GM18502 (cell line): ENCODE measurements around the gene USP6NL.
"Not testable (repeated sequence)": the region's sequence is repeated elsewhere in the genome, so short reads cannot be mapped to it uniquely, and the experiment has no call there.

ENCODE experiments used
- ATAC-seq: cut with Tn5 transposase; IDR thresholded peaks from one replicate; pipeline ENCODE4 v1.9.1; 2021; ENCODE audit warnings: mild to moderate bottlenecking; ENCODE audit not compliant: unreplicated experiment, poor library complexity

Gene USP6NL

DNA sequence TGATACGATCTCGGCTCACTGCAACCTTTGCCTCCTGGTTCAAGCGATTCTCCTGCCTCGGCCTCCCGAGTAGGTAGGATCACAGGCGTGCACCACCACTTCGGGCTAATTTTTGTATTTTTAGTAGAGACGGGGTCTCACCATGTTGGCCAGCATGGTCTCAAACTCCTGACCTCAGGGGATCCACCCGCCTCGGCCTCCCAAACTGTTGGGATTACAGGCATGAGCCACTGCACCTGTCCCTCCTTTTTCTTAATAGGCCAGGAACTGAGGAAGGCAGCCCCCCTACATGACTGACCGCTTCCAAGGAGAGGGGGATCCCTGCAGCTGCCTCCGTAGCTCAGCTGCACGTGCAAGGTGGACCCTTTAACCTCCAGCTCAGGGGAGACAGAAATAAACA, 175.0 kb downstream of the USP6NL start:
- not testable (repeated sequence) for ATAC-seq

DNA sequence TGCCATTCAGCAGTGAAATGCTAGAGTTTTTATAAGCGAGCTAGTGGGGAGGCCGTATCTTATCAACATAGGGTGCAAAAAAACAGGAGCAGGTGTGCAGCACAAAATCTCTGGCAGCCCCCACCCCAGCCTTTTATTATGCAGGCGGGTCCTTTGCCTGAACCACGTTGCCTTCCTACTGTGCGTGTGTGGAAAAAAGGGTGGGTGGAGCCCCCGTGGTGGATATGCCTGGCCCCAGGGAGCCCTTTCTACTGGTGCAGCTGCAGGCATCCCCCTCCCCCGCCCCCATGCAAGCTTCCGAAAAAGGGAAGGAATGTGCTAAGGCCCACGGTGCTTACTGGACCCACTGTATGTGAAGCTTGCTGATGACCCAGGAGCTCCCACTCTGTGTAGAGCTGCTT, 175.9 kb downstream of the USP6NL start:
- no peak for ATAC-seq

DNA sequence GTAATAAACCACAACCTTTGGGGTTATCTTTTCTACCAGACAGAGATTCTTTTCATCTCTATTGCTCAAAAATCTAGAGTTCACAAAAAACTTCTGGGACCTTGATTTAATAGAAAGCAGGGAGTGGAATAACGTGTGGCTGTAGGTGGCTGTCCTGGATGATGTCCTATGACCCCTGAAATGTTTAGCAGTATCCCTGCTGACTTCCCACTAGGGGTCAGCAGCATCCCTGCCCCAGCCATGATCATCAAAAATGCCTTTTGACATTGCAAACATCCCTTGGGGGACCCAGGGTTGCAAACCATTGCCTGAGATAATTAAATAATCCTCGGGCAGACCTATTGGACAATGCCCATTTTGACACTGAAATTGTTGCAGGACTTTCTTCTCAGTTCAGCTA, 177.1 kb downstream of the USP6NL start:
- ATAC-seq, result no peak

DNA sequence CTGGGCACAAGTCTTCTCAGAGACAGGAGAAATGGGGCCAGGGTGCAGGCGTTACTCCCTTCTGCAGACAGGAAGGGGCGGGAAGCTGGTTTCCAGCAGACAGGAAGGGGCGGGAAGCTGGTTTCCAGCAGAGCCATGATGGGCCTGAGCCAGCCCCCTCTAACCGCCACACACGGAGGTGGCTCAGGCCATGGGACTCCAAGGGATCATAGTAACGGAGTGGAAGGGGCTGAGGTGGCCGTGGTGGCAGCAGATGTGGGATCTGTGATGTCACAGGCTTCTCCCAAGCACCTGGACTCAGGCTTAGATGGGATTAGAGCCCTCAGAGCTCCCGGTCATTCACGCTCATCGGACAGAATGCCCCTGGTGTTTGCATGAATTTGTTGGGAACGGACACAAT, 177.8 kb downstream of the USP6NL start:
- no peak for ATAC-seq

DNA sequence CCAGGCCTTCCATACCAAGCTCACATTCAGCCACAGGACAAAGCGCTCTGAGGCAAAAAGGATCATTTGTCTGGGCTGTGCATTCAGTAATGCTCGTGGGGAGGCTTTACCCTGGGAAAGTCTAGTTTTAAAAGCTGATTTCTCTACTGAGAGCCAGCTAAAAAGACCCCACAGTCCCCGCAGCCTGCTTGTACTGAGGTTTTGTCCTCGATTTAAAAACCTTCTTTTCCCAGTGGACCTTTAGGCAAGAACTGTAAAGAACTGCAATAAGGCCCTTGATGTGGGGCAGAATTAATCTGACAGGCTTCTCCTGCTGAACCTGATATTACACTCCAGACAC, 180.3 kb downstream of the USP6NL start:
- ATAC-seq, result no peak

DNA sequence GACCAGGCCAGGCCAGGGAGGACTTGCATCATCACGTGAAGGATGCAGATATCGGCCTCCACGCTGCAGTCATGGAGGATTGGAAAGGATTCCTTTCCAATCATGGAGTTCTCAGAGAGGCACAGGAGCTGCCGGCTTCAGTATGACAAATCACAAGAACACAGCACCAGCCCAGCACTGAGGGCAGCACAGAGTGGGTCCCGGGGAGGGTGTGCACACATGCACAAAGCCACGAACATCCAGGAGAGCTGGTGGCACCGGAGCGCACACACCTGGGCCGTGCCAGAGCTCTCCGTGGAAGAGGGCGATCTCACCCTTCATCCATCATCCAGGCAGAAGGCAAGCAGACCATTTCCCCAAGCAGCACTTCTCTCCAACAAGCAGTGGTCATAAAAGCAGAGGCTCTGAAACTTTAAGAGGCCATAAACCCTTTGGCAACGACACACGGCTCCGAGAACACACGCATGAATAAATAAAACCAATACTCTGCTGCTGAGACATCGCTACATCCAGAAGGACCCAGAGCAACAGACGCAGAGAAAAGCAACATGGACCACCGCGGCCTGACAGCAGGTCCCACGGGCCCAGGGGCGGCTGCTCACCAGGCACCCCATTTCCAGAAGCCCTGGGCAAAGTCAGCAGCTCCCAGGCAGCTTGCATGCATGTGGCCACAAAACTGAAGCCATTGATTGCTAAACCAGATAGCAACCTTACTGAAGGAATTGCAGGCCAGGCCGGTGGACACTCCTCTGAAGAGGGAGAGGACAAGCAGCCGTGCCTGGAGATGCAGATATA, 180.8 kb downstream of the USP6NL start:
- ATAC-seq, result no peak

DNA sequence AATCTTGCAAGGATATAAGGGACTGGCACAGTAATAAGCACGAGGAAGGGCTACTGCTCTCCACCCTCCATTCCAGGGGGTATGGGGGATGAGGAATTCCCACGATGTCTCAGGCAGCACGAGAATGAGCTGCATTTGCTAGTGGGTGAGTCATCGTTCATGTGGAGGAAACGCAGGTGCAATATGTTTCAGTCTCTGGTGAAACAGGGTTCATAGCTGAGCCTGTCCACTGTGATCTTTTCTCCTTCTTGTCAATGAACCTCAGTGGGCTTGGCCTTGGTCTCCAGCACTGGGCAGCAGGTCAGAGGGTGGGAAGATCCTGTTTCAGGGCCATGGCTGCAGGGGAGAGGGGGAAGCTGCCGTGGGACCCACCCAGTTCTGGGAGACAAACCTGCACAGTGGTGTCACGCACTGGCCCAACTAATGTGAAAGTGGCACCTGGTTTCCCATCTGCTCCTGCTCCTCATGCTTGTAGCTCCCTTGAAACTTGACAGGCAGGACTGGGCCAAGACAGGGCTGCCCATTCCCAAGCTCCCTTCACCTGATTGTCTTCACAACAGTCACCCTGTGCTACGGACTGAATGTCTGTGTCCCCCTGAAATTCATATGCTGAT, 181.9 kb downstream of the USP6NL start:
- no peak for ATAC-seq

DNA sequence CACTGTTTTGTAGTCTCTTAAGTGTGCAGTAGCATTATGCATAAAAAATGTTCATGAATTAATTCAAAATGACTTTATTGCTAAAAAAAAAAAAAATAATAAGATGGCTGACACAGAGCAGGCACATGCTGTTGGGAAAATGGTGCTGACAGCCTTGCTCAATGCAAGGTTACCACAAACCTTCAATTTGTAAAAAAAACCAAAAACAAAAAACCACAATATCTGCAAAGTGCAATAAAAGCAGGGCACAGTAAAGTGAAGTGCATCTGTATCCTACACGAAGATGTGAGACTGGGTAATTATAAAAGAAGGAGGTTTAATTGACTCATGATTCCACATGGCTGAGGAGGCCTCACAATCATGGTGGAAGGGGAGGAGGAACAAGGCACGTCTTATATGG, 185.8 kb downstream of the USP6NL start:
- ATAC-seq, result no peak

DNA sequence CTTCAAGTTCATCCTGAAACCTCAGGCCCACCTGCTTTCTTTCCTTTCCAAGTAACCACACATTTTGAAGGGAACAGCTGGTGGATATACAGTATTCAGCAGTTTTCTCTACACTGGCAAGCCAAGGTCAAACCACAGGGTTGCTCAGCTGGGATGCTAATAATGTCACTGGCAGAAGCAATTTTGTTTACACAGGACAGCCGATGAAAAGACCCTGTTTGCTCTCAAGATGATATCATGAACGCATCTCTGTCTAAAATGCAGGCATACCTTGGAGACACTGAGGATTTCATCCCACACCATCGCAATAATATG, 186.2 kb downstream of the USP6NL start:
- ATAC-seq, result no peak

DNA sequence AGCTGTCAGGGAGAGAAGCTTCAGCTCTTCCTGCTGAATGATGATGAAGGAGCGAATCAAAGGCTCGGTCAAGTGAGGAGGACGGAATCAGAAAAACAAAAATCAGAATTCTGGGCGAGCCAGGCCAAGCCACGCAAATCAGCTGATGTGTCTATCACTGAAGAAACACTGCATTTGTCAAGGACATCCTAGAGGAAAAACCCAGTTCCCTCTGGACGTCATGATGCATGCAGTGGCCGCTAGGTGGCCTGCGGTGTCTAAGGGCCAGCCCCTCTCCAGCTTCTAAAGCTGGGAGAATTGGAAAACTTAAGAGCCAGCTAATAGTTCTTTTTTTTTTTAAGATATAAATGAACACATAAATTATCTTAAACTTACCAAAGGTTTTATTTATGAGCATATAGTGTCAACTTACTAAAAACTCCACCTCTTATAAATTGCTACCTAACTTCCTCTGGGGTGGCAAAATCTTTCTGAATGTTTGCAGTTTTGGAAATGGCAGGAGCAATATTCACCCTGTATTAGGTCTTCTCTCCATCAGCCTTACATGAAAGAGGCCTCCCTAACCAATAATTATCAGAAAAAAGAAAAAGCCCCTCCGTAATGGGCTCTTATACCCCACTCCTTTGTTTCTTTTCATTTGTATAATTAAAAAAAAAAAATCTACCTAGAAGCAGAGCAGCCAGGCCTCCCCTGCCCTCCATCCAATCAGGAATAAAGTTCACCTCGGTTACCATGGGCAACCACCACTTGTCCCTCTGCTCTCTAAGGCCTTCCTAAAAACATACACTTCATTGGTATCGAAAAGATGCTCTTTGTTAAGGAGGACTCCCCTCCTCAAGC, 186.8 kb downstream of the USP6NL start:
- ATAC-seq, result no peak

DNA sequence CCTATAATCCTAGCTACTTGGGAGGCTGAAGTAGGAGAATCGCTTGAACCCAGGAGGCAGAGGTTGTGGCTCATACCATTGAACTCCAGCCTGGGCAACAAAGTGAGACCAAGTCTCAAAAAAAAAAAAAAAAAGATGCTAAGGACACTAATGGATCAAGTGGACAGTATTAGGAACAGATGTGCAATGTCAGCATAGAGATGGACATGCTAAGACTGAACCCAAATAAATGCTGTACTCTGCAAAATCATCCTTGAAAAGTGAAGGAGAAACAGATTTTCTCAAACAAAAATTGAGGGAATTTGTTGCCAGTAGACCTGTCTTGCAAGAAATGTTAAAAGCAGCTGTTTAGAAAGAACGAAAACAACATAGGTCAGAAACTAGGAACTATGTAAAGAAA, 194.5 kb downstream of the USP6NL start:
- no peak for ATAC-seq

DNA sequence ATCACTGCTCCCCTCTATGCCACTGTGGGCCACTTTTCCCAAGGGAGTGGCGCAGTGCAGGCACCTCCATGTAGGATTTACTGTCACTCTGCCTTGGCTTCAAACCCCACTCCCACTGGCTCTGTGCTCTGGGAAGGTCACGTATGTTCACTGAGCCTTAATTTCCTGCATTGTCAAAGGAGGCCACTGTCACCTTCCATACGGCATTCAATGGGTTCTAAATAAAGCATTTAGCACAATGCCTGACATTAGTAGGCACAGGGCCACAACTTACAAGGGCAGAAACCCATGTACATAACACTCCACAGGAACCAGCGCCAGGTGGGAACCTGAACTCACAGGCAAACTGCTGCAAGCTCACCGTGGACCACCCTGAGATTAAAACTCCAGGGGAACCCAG, 196.4 kb downstream of the USP6NL start:
- no peak for ATAC-seq

DNA sequence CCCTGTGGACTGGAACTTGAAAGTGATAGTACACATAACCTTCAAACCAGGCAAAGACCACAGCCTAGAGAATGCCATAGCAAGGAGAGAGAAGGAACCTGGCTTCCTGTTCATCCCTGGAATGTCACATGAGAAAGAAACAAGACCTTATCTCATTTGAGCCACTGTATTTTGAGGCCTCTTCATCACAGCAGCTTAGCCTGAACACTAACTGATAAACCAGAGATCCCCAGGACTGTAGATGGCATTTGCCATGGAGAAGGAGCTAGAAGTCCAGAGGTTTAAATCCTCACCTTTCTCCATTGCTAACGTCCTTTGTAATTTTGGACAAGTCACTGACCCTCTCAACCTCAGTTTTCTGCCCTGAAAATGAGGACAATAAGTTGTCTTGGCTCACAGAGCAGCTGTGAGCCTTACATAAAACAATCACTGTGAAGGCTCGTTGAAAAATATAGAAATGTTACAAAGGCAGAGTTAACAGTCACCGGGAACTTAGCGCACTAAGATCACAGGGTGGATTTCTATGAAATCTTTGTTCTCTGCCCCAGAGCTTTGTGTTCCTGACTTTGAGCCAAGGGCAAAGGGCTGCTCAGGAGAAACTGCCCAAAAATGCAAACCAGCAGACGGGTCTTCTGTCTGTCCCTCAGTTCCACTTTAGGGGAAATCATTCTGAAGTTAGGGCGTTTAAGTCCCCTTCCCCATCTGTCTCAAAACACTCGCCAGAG, 197.0 kb downstream of the USP6NL start:
- no peak for ATAC-seq

DNA sequence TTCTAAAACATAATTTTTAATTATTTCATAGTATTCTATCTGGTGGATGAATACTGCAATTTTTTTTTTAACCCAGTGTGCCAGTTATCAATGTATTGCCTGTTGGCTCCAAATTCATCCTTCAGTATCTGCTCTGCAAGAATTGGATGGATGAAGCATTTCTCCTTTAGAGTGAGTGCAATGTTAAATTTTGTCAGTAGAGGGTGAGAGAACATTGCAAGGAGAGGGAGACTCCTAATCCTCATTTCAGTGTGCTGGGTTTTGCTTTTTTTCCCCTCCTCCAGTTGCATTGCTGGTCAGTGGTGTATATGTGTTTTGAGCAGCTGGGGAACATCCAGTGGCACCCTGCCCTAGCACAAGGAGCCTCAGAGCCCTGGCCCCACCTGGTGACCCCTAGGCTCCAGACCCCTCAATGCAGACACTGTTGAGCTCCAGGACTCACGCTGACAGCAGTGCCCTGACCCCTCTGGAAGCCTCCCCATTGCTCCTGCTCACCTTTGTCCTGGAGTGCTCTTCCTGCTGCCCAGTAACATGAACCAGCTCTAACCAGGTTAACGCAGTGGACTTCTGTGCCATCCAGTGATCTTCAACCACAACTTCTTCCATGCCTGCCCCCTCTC, 199.4 kb downstream of the USP6NL start:
- ATAC-seq, result no peak

DNA sequence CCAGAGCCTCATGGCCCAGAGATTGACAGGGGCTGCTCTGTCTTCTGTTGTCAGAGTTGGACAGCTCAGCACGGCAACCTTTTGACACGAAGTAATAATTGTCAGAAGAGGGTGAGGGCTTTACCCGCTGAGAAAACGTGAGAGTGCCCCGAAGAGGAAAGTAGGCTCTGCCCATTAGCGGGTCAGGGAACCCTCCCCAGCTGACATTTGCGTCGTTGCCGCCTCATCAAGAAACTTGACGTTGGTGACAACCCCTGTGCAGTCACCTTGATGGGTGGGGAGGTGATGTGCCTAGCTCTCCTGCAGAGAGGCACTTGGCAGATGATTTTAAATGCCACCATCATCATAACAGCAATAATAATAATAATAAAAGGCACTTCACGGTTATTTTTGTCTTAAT, 202.1 kb downstream of the USP6NL start:
- ATAC-seq, result no peak

DNA sequence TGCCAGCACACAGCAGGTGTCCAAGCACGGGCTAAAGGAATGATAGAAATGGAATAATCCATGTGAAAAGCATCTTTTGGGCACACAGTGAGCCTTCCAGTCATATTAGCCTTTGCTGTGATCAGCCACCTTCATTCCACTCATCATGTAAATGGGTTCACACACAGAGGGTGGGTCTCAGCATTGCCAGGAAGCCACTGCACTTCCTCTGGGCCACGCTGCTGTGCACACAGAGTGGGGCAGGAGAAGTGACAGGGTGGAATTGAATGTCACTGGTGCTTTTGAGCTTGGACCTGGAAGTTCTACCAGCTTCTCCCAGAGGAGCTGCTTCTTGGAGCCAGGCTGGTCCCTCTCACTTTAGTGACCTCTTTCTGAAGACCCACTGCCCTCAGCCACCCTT, 203.5 kb downstream of the USP6NL start:
- ATAC-seq, result no peak

DNA sequence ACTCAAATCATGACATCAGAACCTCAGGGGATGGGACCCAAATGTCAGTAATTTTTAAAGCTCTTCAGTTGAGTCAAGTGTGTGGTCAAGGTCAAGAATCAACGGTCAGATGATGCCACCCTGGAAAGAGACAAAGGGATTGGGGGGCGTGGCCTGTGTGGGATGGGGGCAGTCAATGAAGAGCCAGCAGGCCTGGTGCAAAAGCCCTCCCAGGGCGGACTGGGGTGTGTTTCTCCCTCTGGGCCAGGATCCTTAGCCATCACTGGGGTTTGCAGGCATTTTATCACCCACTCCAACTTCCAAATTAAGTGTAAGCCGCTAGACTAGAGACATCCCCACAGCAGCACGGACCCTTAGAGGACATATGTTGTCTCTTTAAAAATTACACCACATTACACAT, 204.7 kb downstream of the USP6NL start:
- ATAC-seq, result no peak

DNA sequence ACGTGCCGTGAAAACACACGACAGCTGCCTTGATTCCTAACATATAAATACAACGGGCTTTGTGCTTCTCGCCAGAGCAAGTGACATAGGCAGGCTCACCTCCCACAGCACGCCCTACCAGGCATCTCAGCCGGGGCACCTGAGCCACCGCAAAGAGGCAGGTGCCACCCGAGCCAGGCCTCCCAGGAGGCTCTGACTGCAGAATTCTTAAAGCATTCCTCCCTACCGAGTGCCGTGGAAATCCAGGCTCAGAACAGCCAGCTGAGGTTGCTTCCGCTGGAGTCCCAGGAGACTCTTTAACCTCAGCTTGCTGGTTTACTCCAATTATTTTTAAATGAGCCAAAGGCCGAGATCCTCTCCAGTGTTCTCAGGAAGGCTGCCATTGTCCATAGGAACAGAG, 206.5 kb downstream of the USP6NL start:
- no peak for ATAC-seq
